ENCODE data around the gene ENO4.

GRCh38 chr10:116825901-116826300 is 23.4 kb upstream of the ENO4 start:
- TF ChIP-seq POLR2A (IDR thresholded peaks at IDR 0.05) (no peak), CTCF (IDR thresholded peaks at IDR 0.05) (no peak)

Measured in sigmoid colon (tissue), 3 donors.